NT2/D1 (cell line): ENCODE measurements around the gene ELOB.

ENCODE experiments used
- DNase-seq: peaks from one replicate; pipeline ENCODE4 v3.0.0-alpha.2; 2011; ENCODE audit warnings: low read depth, low spot score
- H3K27me3 ChIP-seq: 2 replicates; pipeline ENCODE4 v1.6.0; 2011; ENCODE audit warnings: mild to moderate bottlenecking; ENCODE audit not compliant: insufficient read length, insufficient read depth
- H3K36me3 ChIP-seq: 2 replicates; pipeline ENCODE4 v1.6.1; 2011; ENCODE audit warnings: mild to moderate bottlenecking, low read length, mixed read lengths; ENCODE audit not compliant: insufficient read depth, insufficient read length
- H3K4me1 ChIP-seq: 2 replicates; pipeline ENCODE4 v1.5.1; 2011; ENCODE audit not compliant: insufficient read depth, insufficient read length
- H3K4me3 ChIP-seq: 2 replicates; pipeline ENCODE4 v1.5.1; 2011; ENCODE audit warnings: low read depth; ENCODE audit not compliant: insufficient read length
- H3K9ac ChIP-seq: 2 replicates; pipeline ENCODE4 v1.6.0; 2011; ENCODE audit warnings: low read depth; ENCODE audit not compliant: insufficient read length
- H3K9me3 ChIP-seq: 2 replicates; pipeline ENCODE4 v1.5.1; 2011; ENCODE audit warnings: mild to moderate bottlenecking, low read length; ENCODE audit not compliant: insufficient read depth
- SUZ12 ChIP-seq: IDR thresholded peaks from 2 replicates; pipeline ENCODE4 v1.6.1; 2011; ENCODE audit not compliant: insufficient read length, insufficient read depth; ENCODE audit errors: extremely low read depth
- YY1 ChIP-seq: IDR thresholded peaks from 2 replicates; pipeline ENCODE4 v1.6.1; 2011; ENCODE audit not compliant: insufficient read length, insufficient read depth
- ZNF274 ChIP-seq: IDR thresholded peaks from 2 replicates; pipeline ENCODE4 v1.6.1; 2011; ENCODE audit warnings: mild to moderate bottlenecking, low read depth, low read length

Gene ELOB

DNA sequence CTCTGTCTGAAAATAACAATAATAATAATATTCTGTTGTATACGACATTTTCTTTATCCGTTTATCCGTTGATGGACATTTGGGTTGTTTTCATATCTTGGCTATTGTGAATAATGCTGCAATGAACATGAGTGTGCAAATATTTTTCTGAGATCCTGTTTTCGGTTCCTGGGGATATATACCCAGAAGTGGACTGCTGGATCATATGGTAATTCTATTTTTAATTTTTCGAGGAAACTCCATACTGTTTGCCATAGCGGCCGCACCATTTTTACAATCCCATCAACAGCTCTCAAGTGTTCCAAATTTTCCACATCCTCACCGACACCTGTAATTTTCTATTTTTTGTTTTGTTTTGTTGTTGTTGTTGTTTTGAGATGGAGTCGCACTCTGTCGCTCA, 15.9 kb upstream of the ELOB start:
- DNase-seq, result no peak
- H3K27me3 ChIP-seq, result no peaks in the 10 kb centered on the region
- H3K9me3 ChIP-seq, result no peaks in the 10 kb centered on the region
- H3K36me3 ChIP-seq, result no peaks in the 10 kb centered on the region
- H3K9ac ChIP-seq, result no peak overlapping the region
- TF ChIP-seq ZNF274 (no peak), YY1 (no peak), SUZ12 (no peak)
- H3K4me3 ChIP-seq, result no peak overlapping the region
- H3K4me1 ChIP-seq, result peaks cover 7% of the 10 kb centered on the region

DNA sequence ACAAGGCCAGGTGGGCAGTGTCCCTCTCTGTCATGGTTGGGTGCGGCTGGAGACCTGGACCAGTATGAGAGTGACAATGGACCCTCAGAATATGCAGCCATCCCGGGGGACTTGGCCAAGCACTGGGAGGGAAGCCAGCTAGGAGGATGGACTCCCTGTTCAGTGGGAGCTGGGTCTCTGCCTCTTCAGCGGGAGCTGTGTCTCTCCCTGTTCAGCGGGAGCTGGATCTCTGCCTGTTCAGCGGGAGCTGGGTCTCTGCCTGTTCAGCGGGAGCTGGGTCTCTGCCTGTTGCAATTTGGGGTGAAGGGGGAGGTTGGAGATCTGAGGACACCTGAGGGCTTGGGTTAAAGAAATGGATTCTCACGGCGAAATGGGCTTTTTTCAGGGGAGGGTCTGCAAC, 14.1 kb upstream of the ELOB start:
- H3K9me3 ChIP-seq, result no peaks in the 10 kb centered on the region
- no peak for DNase-seq
- H3K4me1 ChIP-seq, result peaks cover 9% of the 10 kb centered on the region
- no peak for TF ChIP-seq SUZ12
- no peak for TF ChIP-seq ZNF274
- TF ChIP-seq YY1, result no peak
- H3K27me3 ChIP-seq, result no peaks in the 10 kb centered on the region
- H3K9ac ChIP-seq, result no peak overlapping the region
- no peaks in the 10 kb centered on the region for H3K36me3 ChIP-seq
- no peak overlapping the region for H3K4me3 ChIP-seq

DNA sequence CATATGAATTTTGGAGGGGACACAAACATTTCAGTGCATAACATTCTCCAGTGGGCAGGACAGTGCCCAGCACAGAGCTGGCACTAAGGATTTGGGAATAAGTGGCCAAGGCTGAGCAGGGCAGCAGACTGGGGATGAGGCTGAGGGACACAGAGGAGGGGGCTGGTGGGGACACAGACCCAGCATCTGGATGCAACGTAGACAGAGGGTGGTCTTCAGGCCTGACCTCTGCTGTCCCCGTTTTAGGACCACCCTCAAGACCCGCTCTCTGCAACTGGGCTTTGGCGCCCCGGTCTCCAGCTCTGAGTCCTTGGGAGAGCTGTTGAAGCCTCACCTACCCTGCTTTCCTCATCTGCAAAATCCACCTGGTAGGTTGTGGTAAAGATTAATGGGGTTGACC, 13.6 kb upstream of the ELOB start:
- Histone ChIP-seq H3K4me3 (no peak overlapping the region), H3K4me1 (peaks cover 11% of the 10 kb centered on the region), H3K9ac (no peak overlapping the region), H3K27me3 (no peaks in the 10 kb centered on the region), H3K36me3 (no peaks in the 10 kb centered on the region), H3K9me3 (no peaks in the 10 kb centered on the region)
- no peak for TF ChIP-seq YY1
- TF ChIP-seq SUZ12, result no peak
- DNase-seq, result no peak

DNA sequence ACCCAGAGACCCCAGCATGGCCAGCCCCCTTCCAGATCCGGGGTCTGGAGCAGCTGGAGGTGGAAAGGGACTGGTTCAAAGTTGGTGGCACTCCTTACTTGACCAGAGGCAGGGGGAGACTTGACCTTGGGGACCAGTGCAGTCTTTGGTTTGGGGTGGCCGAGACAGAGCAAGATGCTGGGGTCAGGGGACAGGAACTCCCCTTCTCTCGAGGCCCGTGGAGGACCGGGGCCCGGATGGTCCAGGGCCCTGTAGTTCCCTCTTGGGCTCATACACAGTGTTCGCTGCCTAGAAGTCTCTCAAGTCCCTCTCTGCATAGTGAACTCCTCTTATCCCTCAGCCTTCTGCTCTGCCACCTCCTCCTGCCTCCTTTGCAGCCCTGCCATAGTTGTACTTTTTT, 10.9 kb upstream of the ELOB start:
- no peak for DNase-seq
- no peak overlapping the region for H3K4me3 ChIP-seq
- H3K27me3 ChIP-seq, result no peaks in the 10 kb centered on the region
- H3K9ac ChIP-seq, result peak overlapping the region; percentile 8
- TF ChIP-seq SUZ12, result no peak
- no peak for TF ChIP-seq YY1
- TF ChIP-seq ZNF274, result no peak
- no peaks in the 10 kb centered on the region for H3K36me3 ChIP-seq
- H3K4me1 ChIP-seq, result peaks cover 19% of the 10 kb centered on the region
- no peaks in the 10 kb centered on the region for H3K9me3 ChIP-seq

DNA sequence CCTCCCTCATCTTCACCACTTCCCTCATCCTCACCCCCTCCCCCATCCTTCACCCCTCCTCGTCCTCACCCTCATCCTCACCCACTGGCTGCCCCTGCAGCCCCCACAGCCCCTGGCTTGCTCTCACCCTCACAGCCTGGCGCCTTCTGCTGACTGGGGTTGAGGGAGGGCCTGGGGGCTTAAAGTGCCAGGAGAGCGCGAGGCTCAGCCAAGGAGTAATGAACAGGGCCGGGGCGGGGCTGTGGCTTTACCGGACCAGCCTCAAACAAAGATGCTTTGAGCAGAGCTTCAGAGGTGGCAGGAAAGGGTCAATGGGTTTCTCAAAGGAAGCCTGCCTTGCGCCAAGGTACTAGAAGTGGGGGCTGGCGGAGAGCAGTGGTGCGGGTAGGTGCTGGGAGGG, 10.3 kb upstream of the ELOB start, which contains the start of gene PRSS33:
PRSS33 (minus strand) TSS at position 155 of the 400 bp plus-strand sequence. CDS start 1,013 bp downstream, outside the sequence.
- peak within 1 kb of the TSS; percentile 57 for H3K9ac ChIP-seq
- peaks cover 19% of the 10 kb centered on the region for H3K4me1 ChIP-seq
- H3K4me3 ChIP-seq, result no peak within 1 kb of the TSS
- no peak for DNase-seq
- H3K9me3 ChIP-seq, result no peaks in the 10 kb centered on the region
- H3K27me3 ChIP-seq, result no peaks in the 10 kb centered on the region
- H3K36me3 ChIP-seq, result no peaks in the 10 kb centered on the region
- TF ChIP-seq SUZ12, result no peak
- TF ChIP-seq YY1, result no peak
- no peak for TF ChIP-seq ZNF274

DNA sequence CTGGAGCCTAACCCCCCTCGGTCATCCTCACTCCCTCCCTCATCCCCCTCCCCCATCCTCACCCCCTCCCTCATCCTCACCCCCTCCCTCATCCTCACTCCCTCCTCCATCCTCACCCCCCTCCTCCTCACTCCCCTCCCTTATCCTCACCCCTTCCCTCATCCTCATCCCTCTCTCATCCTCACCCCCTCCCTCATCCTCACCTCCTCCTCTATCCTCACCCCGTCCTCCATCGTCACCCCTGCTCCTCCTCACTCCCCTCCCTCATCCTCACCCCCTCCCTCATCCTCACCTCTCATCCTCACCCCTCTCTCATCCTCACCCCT, 9.7 kb upstream of the ELOB start:
- H3K36me3 ChIP-seq, result no peaks in the 10 kb centered on the region

DNA sequence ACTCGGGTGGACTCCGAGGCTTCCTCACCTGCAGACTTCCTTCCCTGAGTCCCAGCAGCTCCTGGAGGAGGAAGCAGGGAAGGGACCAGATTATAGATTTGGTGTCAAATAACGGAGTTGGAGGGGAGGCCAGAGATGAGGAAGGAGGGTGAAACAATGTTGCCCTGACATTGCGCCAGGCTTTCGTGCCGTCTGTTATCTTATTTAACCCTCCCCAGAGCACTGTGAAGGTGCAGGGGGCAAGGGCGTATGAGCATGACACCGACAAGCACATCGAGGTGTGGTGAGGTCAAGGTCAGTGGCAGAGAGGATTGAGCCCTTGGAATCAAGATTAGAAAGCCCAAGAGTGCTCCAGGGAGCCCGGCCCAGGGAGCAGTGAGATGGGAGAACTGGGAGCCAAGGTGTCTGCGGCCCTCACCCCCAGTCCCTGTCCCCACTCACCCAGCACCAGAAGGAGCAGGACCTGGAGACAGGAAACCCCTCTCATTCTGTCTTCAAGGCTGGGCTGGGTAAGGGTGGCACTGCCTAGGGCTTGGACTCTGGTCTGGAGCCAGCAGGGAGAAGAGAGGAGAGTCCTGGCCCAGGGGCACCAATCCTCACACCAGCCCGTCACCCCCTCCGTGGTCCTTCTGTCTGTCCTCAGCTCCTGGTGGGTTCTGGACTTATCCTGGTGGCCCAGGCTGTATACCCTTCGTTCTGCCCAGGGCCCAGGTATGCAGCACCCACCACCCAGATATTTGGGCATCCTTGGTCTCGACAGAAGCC, 9.2 kb upstream of the ELOB start:
- Histone ChIP-seq H3K9ac (peak overlapping the region; percentile 57), H3K4me1 (peaks cover 19% of the 10 kb centered on the region), H3K27me3 (no peaks in the 10 kb centered on the region), H3K4me3 (no peak overlapping the region), H3K36me3 (no peaks in the 10 kb centered on the region), H3K9me3 (no peaks in the 10 kb centered on the region)
- no peak for DNase-seq
- TF ChIP-seq SUZ12, result no peak
- no peak for TF ChIP-seq YY1

More for the DNA sequence above, 9.7 kb upstream of the ELOB start:
- H3K9ac ChIP-seq, result no peak overlapping the region
- peaks cover 19% of the 10 kb centered on the region for H3K4me1 ChIP-seq
- no peaks in the 10 kb centered on the region for H3K27me3 ChIP-seq
- TF ChIP-seq YY1, result no peak
- no peak for TF ChIP-seq ZNF274
- TF ChIP-seq SUZ12, result no peak
- H3K4me3 ChIP-seq, result no peak overlapping the region
- no peak for DNase-seq
- no peaks in the 10 kb centered on the region for H3K9me3 ChIP-seq
